Stimulated activated CD8-positive, alpha-beta memory T cell treated with anti-CD3 and anti-CD28 coated beads, Interleukin-7, amount 100 ng/mL, for 4 hours (primary cell): ENCODE measurements around the gene GPC5.

Experiments used
- DNase-seq, 2 donors: peaks; one replicate each; pipeline ENCODE4 v3.0.0-alpha.2; 2020; ENCODE audit warnings: low read depth in 2 of 2

Gene GPC5

GRCh38 chr13:91537376-91537775 lies 139.0 kb downstream of the GPC5 start:
- DNase-seq: no peak

GRCh38 chr13:91539286-91540157 lies 141.1 kb downstream of the GPC5 start:
- no peak for DNase-seq

- DNase-seq: no peak
Measured at GRCh38 chr13:91540158-91540736, 141.8 kb downstream of the GPC5 start.

- no peak for DNase-seq
Measured at GRCh38 chr13:91544723-91545122, 146.3 kb downstream of the GPC5 start.

GRCh38 chr13:91546900-91547299 lies 148.5 kb downstream of the GPC5 start:
- no peak for DNase-seq

GRCh38 chr13:91553584-91553983 lies 155.2 kb downstream of the GPC5 start:
- DNase-seq: no peak

- DNase-seq: no peak
Measured at GRCh38 chr13:91554101-91554500, 155.7 kb downstream of the GPC5 start.

GRCh38 chr13:91557328-91558090 lies 159.1 kb downstream of the GPC5 start:
- DNase-seq: no peak

GRCh38 chr13:91563799-91564198 lies 165.4 kb downstream of the GPC5 start:
- no peak for DNase-seq

- no peak for DNase-seq
Measured at GRCh38 chr13:91564396-91564795, 166.0 kb downstream of the GPC5 start.

- DNase-seq: no peak
Measured at GRCh38 chr13:91565296-91565695, 166.9 kb downstream of the GPC5 start.

GRCh38 chr13:91567485-91568207 lies 169.2 kb downstream of the GPC5 start:
- no peak for DNase-seq

GRCh38 chr13:91571681-91572080 lies 173.3 kb downstream of the GPC5 start:
- no peak for DNase-seq

GRCh38 chr13:91572439-91572838 lies 174.0 kb downstream of the GPC5 start:
- no peak for DNase-seq

GRCh38 chr13:91572944-91573598 lies 174.7 kb downstream of the GPC5 start:
- DNase-seq: no peak

- DNase-seq: no peak
Measured at GRCh38 chr13:91574766-91575165, 176.3 kb downstream of the GPC5 start.

GRCh38 chr13:91576590-91576989 lies 178.2 kb downstream of the GPC5 start:
- DNase-seq: no peak

- no peak for DNase-seq
Measured at GRCh38 chr13:91579320-91579719, 180.9 kb downstream of the GPC5 start.

- no peak for DNase-seq
Measured at GRCh38 chr13:91580749-91581148, 182.3 kb downstream of the GPC5 start.

- no peak for DNase-seq
Measured at GRCh38 chr13:91586609-91587008, 188.2 kb downstream of the GPC5 start.

- DNase-seq: no peak
Measured at GRCh38 chr13:91588541-91588940, 190.1 kb downstream of the GPC5 start.
